HepG2 (cell line): ENCODE measurements around the gene RILP. TPM values are rescaled to one million over a fixed set of nuclear protein-coding genes. Genes with fewer than 3 reads are reported as not detected.

Source experiments
- BRD4 ChIP-seq: sonication (generic); formaldehyde crosslinking; IDR thresholded peaks from 2 replicates; pipeline ENCODE4 v1.4.0; 2020; ENCODE audit warnings: missing genetic modification reagents
- GABPB1 ChIP-seq: IDR thresholded peaks from 2 replicates; pipeline ENCODE4 v1.6.1; 2016; ENCODE audit warnings: mild to moderate bottlenecking, missing genetic modification reagents, moderate library complexity, missing compliant biosample characterization
- HMG20A ChIP-seq: IDR thresholded peaks from 2 replicates; pipeline ENCODE4 v1.6.1; 2016; ENCODE audit warnings: borderline replicate concordance
- KDM3A ChIP-seq: IDR thresholded peaks from 2 replicates; pipeline ENCODE4 v1.6.1; 2018; ENCODE audit warnings: low read depth, missing compliant biosample characterization
- KLF11 ChIP-seq: IDR thresholded peaks from 2 replicates; pipeline ENCODE4 v1.6.1; 2016; ENCODE audit warnings: missing compliant biosample characterization
- KLF9 ChIP-seq: IDR thresholded peaks from 2 replicates; pipeline ENCODE4 v1.6.1; 2016; ENCODE audit warnings: low read depth
- MED1 ChIP-seq: sonication (generic); formaldehyde crosslinking; IDR thresholded peaks from 2 replicates; pipeline ENCODE4 v1.4.0; 2020; ENCODE audit warnings: missing genetic modification reagents
- MZF1 ChIP-seq: sonication (generic); formaldehyde crosslinking; IDR thresholded peaks from 2 replicates; pipeline ENCODE4 v1.8.1; 2023; ENCODE audit warnings: mild to moderate bottlenecking, missing genetic modification reagents, borderline replicate concordance
- PHF21A ChIP-seq: sonication (generic); formaldehyde crosslinking; IDR thresholded peaks from 2 replicates; pipeline ENCODE4 v1.5.0; 2020; ENCODE audit warnings: mild to moderate bottlenecking, missing genetic modification reagents
- SP4 ChIP-seq: sonication (generic); formaldehyde crosslinking; IDR thresholded peaks from 2 replicates; pipeline ENCODE4 v1.8.1; 2023; ENCODE audit warnings: mild to moderate bottlenecking, missing genetic modification reagents
- TAF1 ChIP-seq: sonication (generic); formaldehyde crosslinking; IDR thresholded peaks from 2 replicates; pipeline ENCODE4 v1.4.0; 2020; ENCODE audit warnings: missing genetic modification reagents
- TRIM24 ChIP-seq: sonication (generic); formaldehyde crosslinking; IDR thresholded peaks from 2 replicates; pipeline ENCODE4 v1.8.0; 2022; ENCODE audit warnings: mild to moderate bottlenecking, missing genetic modification reagents
- ZBTB20 ChIP-seq: sonication (generic); formaldehyde crosslinking; IDR thresholded peaks from 2 replicates; pipeline ENCODE4 v1.8.1; 2023; ENCODE audit warnings: missing genetic modification reagents, low read depth, mild to moderate bottlenecking, borderline replicate concordance
- ZBTB21 ChIP-seq: sonication (generic); formaldehyde crosslinking; IDR thresholded peaks from 2 replicates; pipeline ENCODE4 v1.4.0; 2020; ENCODE audit warnings: missing genetic modification reagents
- ZBTB7B ChIP-seq: sonication (generic); formaldehyde crosslinking; IDR thresholded peaks from 2 replicates; pipeline ENCODE4 v1.4.0; 2020; ENCODE audit warnings: missing genetic modification reagents
- ZC3H13 ChIP-seq: sonication (generic); formaldehyde crosslinking; IDR thresholded peaks from 2 replicates; pipeline ENCODE4 v1.8.1; 2023; ENCODE audit warnings: mild to moderate bottlenecking, missing genetic modification reagents, moderate library complexity
- ZFX ChIP-seq: sonication (generic); formaldehyde crosslinking; IDR thresholded peaks from 2 replicates; pipeline ENCODE4 v1.4.0; 2020; ENCODE audit warnings: mild to moderate bottlenecking, low read depth, missing genetic modification reagents, moderate library complexity
- ZNF205 ChIP-seq: IDR thresholded peaks from 2 replicates; pipeline ENCODE4 v1.6.1; 2018; ENCODE audit warnings: missing biosample characterization, missing genetic modification reagents
- ZNF510 ChIP-seq: sonication (generic); formaldehyde crosslinking; IDR thresholded peaks from 2 replicates; pipeline ENCODE4 v1.4.0; 2020; ENCODE audit warnings: low read depth, mild to moderate bottlenecking, missing genetic modification reagents
- ZNF557 ChIP-seq: sonication (generic); formaldehyde crosslinking; IDR thresholded peaks from 2 replicates; pipeline ENCODE4 v1.4.0; 2020; ENCODE audit warnings: missing genetic modification reagents
- ZNF747 ChIP-seq: sonication (generic); formaldehyde crosslinking; IDR thresholded peaks from 2 replicates; pipeline ENCODE4 v1.8.1; 2023; ENCODE audit warnings: missing genetic modification reagents, mild to moderate bottlenecking, borderline replicate concordance
- polyA plus RNA-seq, 8 experiments: library from polyadenylated mRNA; depleted of rRNA in 3 of 8; stranded (reverse) in 7 of 8; unstranded in 1 of 8; fragments of >200 nt; fragmentation: Illumina TruSeq in 4 of 8; extraction: Trizol in 4 of 8; gene quantifications; 2 replicates each; pipeline versions ENCODE4 v1.2.1 to v1.2.3, GENCODE V29; 2011 to 2016; ENCODE audit warnings: low read depth in 4 of 8, missing spikeins in 1 of 8, mixed read lengths in 1 of 8; ENCODE audit not compliant: insufficient read depth in 1 of 8
- total RNA-seq, 5 experiments: library from RNA; depleted of rRNA; stranded (reverse); fragments of >200 nt; fragmentation: Illumina TruSeq; extraction: Trizol; gene quantifications; 2 replicates each; pipeline ENCODE4 v1.2.3, GENCODE V29; 2016; ENCODE audit warnings: low read depth in 1 of 5
- TF ChIP-seq, protein P1 (sequence below): sonication (generic); formaldehyde crosslinking; IDR thresholded peaks from 2 replicates; pipeline ENCODE4 v1.8.0; 2022; ENCODE audit warnings: missing genetic modification reagents, mild to moderate bottlenecking, moderate library complexity, borderline replicate concordance
- TF ChIP-seq, protein P2 (sequence below): sonication (generic); formaldehyde crosslinking; IDR thresholded peaks from 2 replicates; pipeline ENCODE4 v1.4.0; 2020; ENCODE audit warnings: mild to moderate bottlenecking, missing genetic modification reagents
- TF ChIP-seq, protein P3 (sequence below): sonication (generic); formaldehyde crosslinking; IDR thresholded peaks from 2 replicates; pipeline ENCODE4 v1.4.0; 2020; ENCODE audit warnings: missing genetic modification reagents
- TF ChIP-seq, protein P4 (sequence below): sonication (generic); formaldehyde crosslinking; IDR thresholded peaks from 2 replicates; pipeline ENCODE4 v1.8.0; 2022; ENCODE audit warnings: missing genetic modification reagents, mild to moderate bottlenecking, inconsistent platforms, borderline replicate concordance

Gene RILP
- total and polyA plus RNA-seq, 2 of the 13 experiments (the other 11 are each of a cell fraction or from before 2014, with no cell fraction given) = 6.6 to 8.1 TPM

DNA sequence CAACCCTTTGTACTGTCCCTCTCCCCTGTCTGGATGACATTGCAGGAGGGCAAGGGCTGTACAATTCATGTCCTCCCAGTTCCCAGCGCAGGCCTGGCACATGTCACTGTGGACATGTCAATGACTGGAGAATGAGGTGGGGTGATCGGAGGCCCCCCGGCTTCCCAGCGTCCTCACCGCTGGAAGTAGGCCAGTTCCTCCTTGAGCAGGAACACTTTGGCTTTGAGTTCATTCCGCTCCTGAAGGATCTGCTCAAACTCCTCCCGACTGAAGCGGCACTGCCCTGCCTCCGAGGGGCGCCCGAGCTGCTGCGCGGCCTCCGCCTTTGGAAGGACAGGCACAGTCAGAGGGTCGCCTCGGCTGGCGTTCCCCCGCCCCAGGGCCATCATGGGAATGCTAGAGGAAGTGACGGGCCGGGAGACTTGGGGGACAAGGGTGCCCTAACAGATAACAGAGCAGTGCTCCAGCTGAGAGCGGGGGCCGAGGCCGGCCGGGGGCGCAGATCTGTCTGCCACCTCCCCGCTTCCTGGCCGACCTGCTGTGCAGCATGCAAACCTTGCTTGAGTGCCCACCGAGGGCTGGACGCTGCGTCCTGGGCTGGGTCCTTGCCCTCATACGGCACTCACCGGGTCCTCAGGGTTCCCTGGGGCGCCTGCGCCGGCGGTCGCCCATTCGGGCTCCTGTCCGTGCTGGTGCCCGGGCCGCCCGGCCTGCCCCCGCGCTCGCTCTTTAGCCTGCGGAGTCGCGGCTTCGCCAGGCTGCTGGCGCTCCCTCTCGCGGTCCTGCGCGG, 1.3 kb downstream of the RILP start (continued):
- TF ChIP-seq, protein P1, sequence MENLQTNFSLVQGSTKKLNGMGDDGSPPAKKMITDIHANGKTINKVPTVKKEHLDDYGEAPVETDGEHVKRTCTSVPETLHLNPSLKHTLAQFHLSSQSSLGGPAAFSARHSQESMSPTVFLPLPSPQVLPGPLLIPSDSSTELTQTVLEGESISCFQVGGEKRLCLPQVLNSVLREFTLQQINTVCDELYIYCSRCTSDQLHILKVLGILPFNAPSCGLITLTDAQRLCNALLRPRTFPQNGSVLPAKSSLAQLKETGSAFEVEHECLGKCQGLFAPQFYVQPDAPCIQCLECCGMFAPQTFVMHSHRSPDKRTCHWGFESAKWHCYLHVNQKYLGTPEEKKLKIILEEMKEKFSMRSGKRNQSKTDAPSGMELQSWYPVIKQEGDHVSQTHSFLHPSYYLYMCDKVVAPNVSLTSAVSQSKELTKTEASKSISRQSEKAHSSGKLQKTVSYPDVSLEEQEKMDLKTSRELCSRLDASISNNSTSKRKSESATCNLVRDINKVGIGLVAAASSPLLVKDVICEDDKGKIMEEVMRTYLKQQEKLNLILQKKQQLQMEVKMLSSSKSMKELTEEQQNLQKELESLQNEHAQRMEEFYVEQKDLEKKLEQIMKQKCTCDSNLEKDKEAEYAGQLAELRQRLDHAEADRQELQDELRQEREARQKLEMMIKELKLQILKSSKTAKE (CRISPR knock-in tag) = no peak
- no peak for TF ChIP-seq ZNF747
- TF ChIP-seq TRIM24 (CRISPR knock-in tag) = no peak
- 0 out of 2 replicates have a peak, but pooled peaks have one; percentile 37 for TF ChIP-seq ZNF205 (CRISPR knock-in tag)
- TF ChIP-seq GABPB1 = 0 out of 2 replicates have a peak, but pooled peaks have one; percentile 56
- TF ChIP-seq ZNF557 (CRISPR knock-in tag) = no peak
- peak; percentile 51; the same call in 1 of the 2 replicates for TF ChIP-seq ZFX (CRISPR knock-in tag)
- TF ChIP-seq ZC3H13 (CRISPR knock-in tag) = no peak
- TF ChIP-seq, protein P2, sequence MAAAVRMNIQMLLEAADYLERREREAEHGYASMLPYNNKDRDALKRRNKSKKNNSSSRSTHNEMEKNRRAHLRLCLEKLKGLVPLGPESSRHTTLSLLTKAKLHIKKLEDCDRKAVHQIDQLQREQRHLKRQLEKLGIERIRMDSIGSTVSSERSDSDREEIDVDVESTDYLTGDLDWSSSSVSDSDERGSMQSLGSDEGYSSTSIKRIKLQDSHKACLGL (CRISPR knock-in tag) = 0 out of 2 replicates have a peak, but pooled peaks have one; percentile 7
- TF ChIP-seq ZBTB21 (CRISPR knock-in tag) = no peak
- TF ChIP-seq, protein P3, sequence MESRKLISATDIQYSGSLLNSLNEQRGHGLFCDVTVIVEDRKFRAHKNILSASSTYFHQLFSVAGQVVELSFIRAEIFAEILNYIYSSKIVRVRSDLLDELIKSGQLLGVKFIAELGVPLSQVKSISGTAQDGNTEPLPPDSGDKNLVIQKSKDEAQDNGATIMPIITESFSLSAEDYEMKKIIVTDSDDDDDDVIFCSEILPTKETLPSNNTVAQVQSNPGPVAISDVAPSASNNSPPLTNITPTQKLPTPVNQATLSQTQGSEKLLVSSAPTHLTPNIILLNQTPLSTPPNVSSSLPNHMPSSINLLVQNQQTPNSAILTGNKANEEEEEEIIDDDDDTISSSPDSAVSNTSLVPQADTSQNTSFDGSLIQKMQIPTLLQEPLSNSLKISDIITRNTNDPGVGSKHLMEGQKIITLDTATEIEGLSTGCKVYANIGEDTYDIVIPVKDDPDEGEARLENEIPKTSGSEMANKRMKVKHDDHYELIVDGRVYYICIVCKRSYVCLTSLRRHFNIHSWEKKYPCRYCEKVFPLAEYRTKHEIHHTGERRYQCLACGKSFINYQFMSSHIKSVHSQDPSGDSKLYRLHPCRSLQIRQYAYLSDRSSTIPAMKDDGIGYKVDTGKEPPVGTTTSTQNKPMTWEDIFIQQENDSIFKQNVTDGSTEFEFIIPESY (CRISPR knock-in tag) = peak; percentile 53; the same call in 1 of the 2 replicates
- no peak for TF ChIP-seq ZNF510
- TF ChIP-seq TAF1 (CRISPR knock-in tag) = peak; percentile 29; the same call in 1 of the 2 replicates
- no peak for TF ChIP-seq MED1 (CRISPR knock-in tag)
- TF ChIP-seq ZBTB20 (CRISPR knock-in tag) = peak; percentile 76; the same call in 1 of the 2 replicates
- TF ChIP-seq, protein P4, sequence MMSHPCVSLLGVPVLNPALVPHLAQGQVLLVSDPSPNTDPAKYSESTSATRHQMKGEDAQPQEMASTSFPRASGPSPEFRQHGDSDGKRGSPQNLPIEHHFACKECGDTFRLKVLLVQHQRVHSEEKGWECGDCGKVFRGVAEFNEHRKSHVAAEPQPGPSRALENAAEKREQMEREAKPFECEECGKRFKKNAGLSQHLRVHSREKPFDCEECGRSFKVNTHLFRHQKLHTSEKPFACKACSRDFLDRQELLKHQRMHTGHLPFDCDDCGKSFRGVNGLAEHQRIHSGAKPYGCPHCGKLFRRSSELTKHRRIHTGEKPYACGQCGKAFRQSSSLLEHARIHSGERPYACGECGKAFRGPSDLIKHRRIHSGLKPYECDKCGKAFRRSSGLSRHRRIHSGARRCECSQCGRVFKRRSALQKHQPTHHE (CRISPR knock-in tag) = no peak
- TF ChIP-seq KDM3A (CRISPR knock-in tag) = no peak
- TF ChIP-seq SP4 (CRISPR knock-in tag) = no peak; the same call in 1 of the 2 replicates
- 0 out of 2 replicates have a peak, but pooled peaks have one; percentile 59 for TF ChIP-seq BRD4 (CRISPR knock-in tag)
- TF ChIP-seq HMG20A = no peak
- no peak for TF ChIP-seq KLF11 (CRISPR knock-in tag)
- TF ChIP-seq PHF21A (CRISPR knock-in tag) = peak; percentile 52
- TF ChIP-seq KLF9 (CRISPR knock-in tag) = no peak
- TF ChIP-seq MZF1 (CRISPR knock-in tag) = 0 out of 2 replicates have a peak, but pooled peaks have one; percentile 25
- peak; percentile 26; the same call in 1 of the 2 replicates for TF ChIP-seq ZBTB7B (CRISPR knock-in tag)
